ENCODE results near the gene SLC24A1.

- TF ChIP-seq POLR2A (IDR thresholded peaks at IDR 0.05; ENCODE audit: low read depth) (no peak), CTCF (IDR thresholded peaks at IDR 0.05) (no peak)
Measured at GRCh38 chr15:65690778-65691177, 69.0 kb downstream of the SLC24A1 start.
